Rectal smooth muscle tissue (tissue), 1 donor: ENCODE results near the gene GALNTL6.

Experiments
- H3K27ac ChIP-seq: one replicate; pipeline ENCODE4 v1.7.0; 2013; ENCODE audit warnings: low read depth, low read length, inconsistent platforms
- H3K27me3 ChIP-seq: one replicate; pipeline ENCODE4 v1.7.0; 2013; ENCODE audit warnings: low read length; ENCODE audit not compliant: control insufficient read depth, insufficient read depth
- H3K36me3 ChIP-seq: one replicate; pipeline ENCODE4 v1.7.0; 2013; ENCODE audit warnings: low read length; ENCODE audit not compliant: control insufficient read depth, insufficient read depth
- H3K4me1 ChIP-seq: one replicate; pipeline ENCODE4 v1.7.0; 2013; ENCODE audit warnings: low read length; ENCODE audit not compliant: control insufficient read depth, insufficient read depth
- H3K4me3 ChIP-seq: one replicate; pipeline ENCODE4 v1.7.0; 2013; ENCODE audit warnings: low read length
- H3K9ac ChIP-seq: one replicate; pipeline ENCODE4 v1.7.0; 2013; ENCODE audit warnings: low read length

Gene GALNTL6

GRCh38 chr4:171896426-171896825, 83.2 kb downstream of the GALNTL6 start:
- H3K9ac ChIP-seq: no peak overlapping the region
- H3K4me1 ChIP-seq: no peaks in the 10 kb centered on the region
- no peak overlapping the region for H3K27ac ChIP-seq

GRCh38 chr4:171919314-171919713, 106.1 kb downstream of the GALNTL6 start:
- Histone ChIP-seq H3K36me3 (no peaks in the 10 kb centered on the region), H3K4me1 (no peaks in the 10 kb centered on the region)

More at GRCh38 chr4:171896426-171896825, 83.2 kb downstream of the GALNTL6 start:
- H3K27me3 ChIP-seq: no peaks in the 10 kb centered on the region
- no peaks in the 10 kb centered on the region for H3K36me3 ChIP-seq
- H3K4me3 ChIP-seq: no peak overlapping the region

GRCh38 chr4:171920901-171921300, 107.7 kb downstream of the GALNTL6 start:
- Histone ChIP-seq H3K27me3 (no peaks in the 10 kb centered on the region), H3K4me1 (no peaks in the 10 kb centered on the region), H3K4me3 (no peak overlapping the region), H3K27ac (no peak overlapping the region), H3K36me3 (no peaks in the 10 kb centered on the region), H3K9ac (no peak overlapping the region)

More at GRCh38 chr4:171919314-171919713, 106.1 kb downstream of the GALNTL6 start:
- Histone ChIP-seq H3K27ac (no peak overlapping the region), H3K4me3 (no peak overlapping the region), H3K27me3 (no peaks in the 10 kb centered on the region), H3K9ac (no peak overlapping the region)

- no peaks in the 10 kb centered on the region for H3K4me1 ChIP-seq
- no peaks in the 10 kb centered on the region for H3K27me3 ChIP-seq
- H3K27ac ChIP-seq: no peak overlapping the region
- H3K4me3 ChIP-seq: no peak overlapping the region
- H3K9ac ChIP-seq: no peak overlapping the region
- H3K36me3 ChIP-seq: no peaks in the 10 kb centered on the region
Measured at GRCh38 chr4:171924746-171925376, 111.7 kb downstream of the GALNTL6 start.

GRCh38 chr4:171928336-171928735, 115.1 kb downstream of the GALNTL6 start:
- H3K4me3 ChIP-seq: no peak overlapping the region
- no peaks in the 10 kb centered on the region for H3K36me3 ChIP-seq
- H3K9ac ChIP-seq: no peak overlapping the region
- H3K27me3 ChIP-seq: no peaks in the 10 kb centered on the region
- no peak overlapping the region for H3K27ac ChIP-seq
- no peaks in the 10 kb centered on the region for H3K4me1 ChIP-seq

GRCh38 chr4:171929477-171929876, 116.3 kb downstream of the GALNTL6 start:
- Histone ChIP-seq H3K4me3 (no peak overlapping the region), H3K36me3 (no peaks in the 10 kb centered on the region), H3K27me3 (no peaks in the 10 kb centered on the region), H3K9ac (no peak overlapping the region), H3K27ac (no peak overlapping the region), H3K4me1 (no peaks in the 10 kb centered on the region)

- H3K4me1 ChIP-seq: no peaks in the 10 kb centered on the region
- no peaks in the 10 kb centered on the region for H3K36me3 ChIP-seq
- no peak overlapping the region for H3K4me3 ChIP-seq
- no peak overlapping the region for H3K27ac ChIP-seq
- no peak overlapping the region for H3K9ac ChIP-seq
- H3K27me3 ChIP-seq: no peaks in the 10 kb centered on the region
Measured at GRCh38 chr4:171929907-171930306, 116.7 kb downstream of the GALNTL6 start.

- no peak overlapping the region for H3K9ac ChIP-seq
- H3K36me3 ChIP-seq: no peaks in the 10 kb centered on the region
- H3K27me3 ChIP-seq: no peaks in the 10 kb centered on the region
- H3K4me1 ChIP-seq: no peaks in the 10 kb centered on the region
- H3K4me3 ChIP-seq: no peak overlapping the region
- no peak overlapping the region for H3K27ac ChIP-seq
Measured at GRCh38 chr4:171932238-171932637, 119.0 kb downstream of the GALNTL6 start.

GRCh38 chr4:171940656-171941055, 127.5 kb downstream of the GALNTL6 start:
- Histone ChIP-seq H3K36me3 (no peaks in the 10 kb centered on the region), H3K4me1 (no peaks in the 10 kb centered on the region), H3K9ac (no peak overlapping the region), H3K27me3 (no peaks in the 10 kb centered on the region), H3K4me3 (no peak overlapping the region), H3K27ac (no peak overlapping the region)

- Histone ChIP-seq H3K4me3 (no peak overlapping the region), H3K4me1 (no peaks in the 10 kb centered on the region), H3K27ac (no peak overlapping the region), H3K27me3 (no peaks in the 10 kb centered on the region), H3K9ac (no peak overlapping the region), H3K36me3 (no peaks in the 10 kb centered on the region)
Measured at GRCh38 chr4:171947400-171947799, 134.2 kb downstream of the GALNTL6 start.

- Histone ChIP-seq H3K27ac (no peak overlapping the region), H3K4me3 (no peak overlapping the region), H3K36me3 (no peaks in the 10 kb centered on the region), H3K4me1 (no peaks in the 10 kb centered on the region), H3K9ac (no peak overlapping the region), H3K27me3 (no peaks in the 10 kb centered on the region)
Measured at GRCh38 chr4:171948038-171948437, 134.8 kb downstream of the GALNTL6 start.

- Histone ChIP-seq H3K4me1 (no peaks in the 10 kb centered on the region), H3K27ac (no peak overlapping the region), H3K27me3 (no peaks in the 10 kb centered on the region), H3K36me3 (no peaks in the 10 kb centered on the region), H3K9ac (no peak overlapping the region), H3K4me3 (no peak overlapping the region)
Measured at GRCh38 chr4:171954650-171955049, 141.4 kb downstream of the GALNTL6 start.

- no peak overlapping the region for H3K9ac ChIP-seq
- H3K36me3 ChIP-seq: no peaks in the 10 kb centered on the region
- no peak overlapping the region for H3K27ac ChIP-seq
- no peaks in the 10 kb centered on the region for H3K4me1 ChIP-seq
- no peaks in the 10 kb centered on the region for H3K27me3 ChIP-seq
- H3K4me3 ChIP-seq: no peak overlapping the region
Measured at GRCh38 chr4:171956678-171957077, 143.5 kb downstream of the GALNTL6 start.
